HCEC 1CT (cell line): ENCODE results near the gene NRF1.

Source experiments
- DNase-seq: peaks from one replicate; pipeline ENCODE4 v3.0.0-alpha.2; 2017

Gene NRF1

DNA sequence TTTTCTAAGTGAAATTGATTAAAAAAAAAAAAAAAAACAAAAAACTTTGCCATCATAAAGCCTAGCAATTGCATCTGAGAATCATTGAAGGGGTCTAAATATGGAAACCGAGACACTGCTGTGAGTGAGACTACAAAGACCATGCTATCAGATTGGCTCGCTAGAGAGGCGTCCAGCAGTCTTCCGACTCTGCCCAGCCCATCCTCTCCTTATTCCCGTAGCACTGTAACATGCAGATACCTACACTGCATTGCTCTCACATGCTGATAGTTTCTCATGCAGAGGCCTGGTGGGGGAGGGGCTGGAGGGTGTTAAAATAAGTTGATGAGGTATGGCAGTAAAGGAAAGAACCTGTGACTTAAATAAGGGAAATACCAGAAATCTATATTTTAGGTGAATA lies 130.7 kb downstream of the NRF1 start:
- DNase-seq, result no peak

GRCh38 chr7:129746857-129747529 lies 135.5 kb downstream of the NRF1 start:
- DNase-seq, result no peak

- no peak for DNase-seq
Observed at GRCh38 chr7:129748356-129749109, 137.0 kb downstream of the NRF1 start.

DNA sequence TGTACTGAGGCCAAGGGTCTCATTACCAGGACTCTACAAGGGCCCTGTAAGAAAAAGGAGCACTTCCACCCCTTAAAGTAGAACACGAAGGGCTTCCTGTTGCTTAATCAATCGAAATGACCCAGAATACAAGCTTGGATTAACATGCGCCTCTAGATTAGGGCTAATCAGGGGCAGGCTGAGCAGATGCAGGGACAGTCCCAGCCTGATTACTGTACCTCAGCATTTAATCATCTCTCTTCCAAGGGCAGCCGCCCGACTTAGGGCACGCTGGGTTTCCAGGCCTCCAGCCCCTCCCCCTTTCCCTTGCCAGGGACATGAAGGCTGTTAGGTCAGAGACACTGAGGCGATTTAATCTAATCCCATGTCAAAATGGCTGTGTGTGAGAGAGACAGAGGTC lies 138.6 kb downstream of the NRF1 start:
- no peak for DNase-seq

- DNase-seq, result no peak
Observed at GRCh38 chr7:129750501-129750900, 139.0 kb downstream of the NRF1 start.

DNA sequence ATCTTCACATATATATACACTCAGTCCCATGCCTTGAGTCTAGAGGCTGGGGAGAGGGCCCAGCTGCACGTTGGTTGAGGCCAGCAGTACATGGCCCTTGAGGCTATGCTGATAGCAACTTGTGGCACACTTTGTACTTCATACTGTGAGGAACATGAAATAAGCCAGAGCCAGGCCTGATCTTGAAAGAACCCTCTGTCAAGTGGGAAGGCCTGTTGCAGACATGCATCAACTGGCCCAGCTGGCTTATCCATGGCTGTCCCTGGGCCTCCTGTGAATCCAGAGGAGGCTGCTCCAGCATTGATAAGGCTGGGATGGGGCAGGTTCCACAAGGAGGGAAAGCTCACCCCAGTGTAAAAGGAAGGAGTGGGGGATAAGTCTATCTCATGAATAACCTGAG lies 140.4 kb downstream of the NRF1 start:
- no peak for DNase-seq

- DNase-seq, result no peak
Observed at GRCh38 chr7:129752760-129753159, 141.2 kb downstream of the NRF1 start.

DNA sequence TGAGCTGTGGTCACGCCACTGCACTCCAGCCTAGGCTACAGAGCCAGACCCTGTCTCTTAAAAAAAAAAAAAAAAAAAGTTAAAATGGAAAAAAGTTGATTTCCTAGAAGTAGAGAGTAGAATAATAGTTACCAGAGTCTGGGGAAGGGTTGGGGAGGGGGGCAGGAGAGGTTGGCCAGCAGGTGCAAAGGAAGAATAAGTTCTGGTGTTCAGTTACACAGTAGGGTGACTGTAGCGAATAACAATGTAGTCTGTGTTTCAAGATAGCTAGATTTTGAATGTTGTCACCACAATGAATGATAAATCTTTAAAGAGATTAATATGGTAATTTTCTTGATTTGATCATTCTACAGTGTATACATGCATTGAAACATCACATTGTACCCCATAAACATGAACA lies 142.9 kb downstream of the NRF1 start:
- no peak for DNase-seq

DNA sequence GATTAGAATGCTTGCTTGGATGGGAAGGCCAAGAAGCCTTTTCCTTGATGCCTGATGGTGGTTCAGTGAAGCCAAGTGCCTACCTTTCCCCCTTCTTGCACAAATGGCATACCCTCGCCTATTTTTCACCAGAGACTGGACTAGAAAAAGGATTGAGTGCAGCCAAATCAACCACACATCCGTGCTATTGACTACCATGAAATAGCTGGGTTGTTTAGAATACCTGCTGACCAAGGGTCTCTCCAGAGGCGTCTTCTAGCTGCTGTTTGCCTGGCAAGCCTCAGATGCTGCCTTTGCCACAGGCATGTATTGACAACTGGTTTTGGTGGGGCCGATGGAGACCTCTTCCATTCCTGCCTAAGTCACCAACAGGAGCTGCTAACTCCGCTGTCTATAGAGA lies 146.5 kb downstream of the NRF1 start:
- DNase-seq, result no peak

- DNase-seq, result no peak
Observed at GRCh38 chr7:129762387-129762969, 151.0 kb downstream of the NRF1 start.

DNA sequence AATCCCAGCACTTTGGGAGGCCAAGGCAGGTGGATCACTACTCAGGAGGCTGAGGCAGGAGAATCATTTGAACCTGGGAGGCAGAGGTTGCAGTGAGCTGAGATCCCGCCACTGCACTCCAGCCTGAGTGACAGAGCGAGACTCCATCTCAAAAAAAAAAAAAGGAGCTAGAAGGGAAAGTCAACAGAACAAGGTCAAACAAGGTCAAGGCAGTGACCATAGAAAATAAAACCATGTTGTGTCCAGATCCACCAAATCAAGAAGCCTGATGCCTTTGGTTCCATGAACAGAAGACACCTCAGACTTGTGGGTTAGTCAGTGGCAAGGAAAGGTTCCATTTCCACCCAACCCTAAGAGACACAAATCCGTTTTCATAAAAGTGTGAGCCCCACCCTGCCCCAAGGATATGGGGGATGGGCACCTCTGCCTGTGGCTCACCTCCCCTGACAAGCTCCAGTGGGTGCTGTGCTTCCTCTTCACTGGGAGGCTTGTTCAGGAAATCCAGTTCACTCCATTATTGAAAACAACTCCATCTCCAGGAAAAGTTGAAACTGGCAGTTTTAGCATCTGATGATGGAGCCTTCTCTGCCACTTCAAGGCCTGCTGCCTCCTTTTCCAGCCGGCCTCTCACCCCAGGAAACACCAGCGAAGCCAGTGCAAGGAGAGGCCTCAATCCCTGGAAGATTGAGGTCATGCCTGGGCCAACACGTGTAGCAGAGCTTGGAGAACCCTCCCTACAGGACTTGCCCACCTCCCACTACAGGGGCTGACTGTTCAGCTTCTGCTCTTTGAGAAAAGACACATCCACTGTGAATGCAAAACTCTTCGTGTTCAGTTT lies 152.9 kb downstream of the NRF1 start:
- DNase-seq, result no peak

GRCh38 chr7:129765352-129765751 lies 153.8 kb downstream of the NRF1 start:
- no peak for DNase-seq

DNA sequence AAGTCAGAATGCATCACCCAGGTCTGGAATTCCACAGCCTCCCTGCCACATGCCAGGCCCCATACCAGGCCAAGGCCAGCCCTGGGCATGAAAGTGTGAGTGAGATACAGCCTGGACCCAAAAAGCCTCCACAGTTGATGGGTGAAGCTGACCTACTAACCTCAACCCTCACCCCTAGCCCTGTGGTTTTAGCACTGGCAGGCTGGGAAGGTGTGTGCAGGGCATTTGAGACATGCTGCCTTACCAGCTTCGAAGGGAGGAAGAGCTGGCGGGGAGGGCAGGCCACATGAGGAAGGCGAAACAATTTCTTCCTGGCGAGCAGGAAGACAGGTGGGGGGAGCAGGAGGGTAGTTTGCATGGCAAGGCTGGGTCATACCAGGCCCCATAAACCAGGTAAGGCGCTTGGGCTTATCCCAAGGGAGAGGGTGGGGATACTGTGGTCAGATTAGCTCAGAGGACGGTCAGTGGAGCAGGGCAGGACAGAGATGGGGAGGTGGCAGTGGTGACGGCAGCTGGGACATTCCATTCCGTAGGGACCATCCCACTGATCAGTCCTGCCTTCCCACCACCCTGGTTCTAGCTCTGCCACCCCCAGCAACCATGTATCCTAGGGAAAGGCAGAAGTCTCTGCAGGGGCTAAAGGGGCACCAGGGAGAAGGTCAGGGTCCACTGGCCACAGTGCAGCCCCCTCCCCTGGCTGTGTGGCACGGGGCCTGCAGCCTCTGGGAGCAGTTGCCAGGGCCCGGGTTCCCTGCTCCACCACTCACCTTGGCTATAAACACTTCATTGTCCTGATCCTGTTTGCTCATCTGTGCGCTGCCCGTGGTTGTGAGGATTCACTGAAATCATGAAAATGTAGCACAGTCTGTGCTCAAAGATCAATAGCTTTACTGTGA lies 155.8 kb downstream of the NRF1 start:
- DNase-seq, result no peak

DNA sequence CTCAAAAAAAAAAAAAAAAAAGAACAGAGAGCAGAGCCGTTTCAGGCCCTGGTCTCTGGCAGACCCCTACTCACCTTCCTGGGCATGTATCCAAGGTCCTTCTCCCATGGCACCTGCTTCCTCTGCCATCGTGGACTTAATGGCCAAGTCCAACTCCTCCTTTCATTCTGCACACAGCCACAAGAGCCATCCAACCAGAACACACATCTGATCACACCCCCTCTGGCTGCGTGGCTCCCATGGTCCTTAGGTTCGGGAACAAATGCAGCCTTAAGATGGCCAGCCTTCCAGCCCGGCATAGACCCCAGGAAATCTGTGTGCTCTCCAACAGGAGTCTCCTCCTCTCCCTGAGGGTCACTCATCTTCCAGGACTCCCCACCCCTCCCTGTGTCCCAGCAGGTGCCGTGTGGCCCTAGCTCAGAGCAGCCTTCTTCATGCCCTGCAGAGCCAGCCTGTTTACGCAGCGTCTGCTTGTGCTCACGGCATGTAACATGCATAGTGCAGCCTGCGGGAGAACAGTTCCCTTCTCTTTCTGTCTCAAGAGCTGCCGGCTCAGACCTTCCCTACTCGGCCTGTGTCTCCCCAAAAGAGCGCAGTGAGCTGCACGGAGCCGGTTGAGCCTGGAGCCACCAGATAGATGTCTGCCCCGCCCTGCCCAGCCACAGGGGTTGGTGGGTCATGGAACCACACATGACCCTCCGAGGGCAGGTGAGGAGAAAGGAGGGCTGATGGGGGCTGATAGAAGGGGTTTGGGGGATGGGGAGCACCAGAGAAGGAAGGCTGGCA lies 157.3 kb downstream of the NRF1 start:
- DNase-seq, result no peak

DNA sequence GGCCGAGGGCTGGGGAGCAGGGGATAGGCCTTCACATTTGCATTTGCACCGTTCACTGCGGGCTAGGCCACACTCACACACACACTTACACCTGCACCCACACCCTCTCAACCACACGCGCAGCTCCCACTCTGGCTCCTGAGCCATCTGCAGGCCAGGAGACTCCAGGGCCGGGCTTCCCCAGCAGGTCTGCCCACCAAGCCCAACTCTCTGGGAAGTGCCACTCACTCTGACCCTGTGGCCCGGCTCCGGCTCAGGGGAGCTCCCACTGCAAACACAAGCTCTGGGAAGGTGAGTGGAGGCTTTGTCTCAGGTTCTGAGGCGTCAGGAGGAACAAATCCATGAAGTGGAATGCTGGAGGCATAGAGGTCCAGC lies 157.9 kb downstream of the NRF1 start:
- no peak for DNase-seq

- DNase-seq, result no peak
Observed at GRCh38 chr7:129769866-129770808, 158.6 kb downstream of the NRF1 start.

DNA sequence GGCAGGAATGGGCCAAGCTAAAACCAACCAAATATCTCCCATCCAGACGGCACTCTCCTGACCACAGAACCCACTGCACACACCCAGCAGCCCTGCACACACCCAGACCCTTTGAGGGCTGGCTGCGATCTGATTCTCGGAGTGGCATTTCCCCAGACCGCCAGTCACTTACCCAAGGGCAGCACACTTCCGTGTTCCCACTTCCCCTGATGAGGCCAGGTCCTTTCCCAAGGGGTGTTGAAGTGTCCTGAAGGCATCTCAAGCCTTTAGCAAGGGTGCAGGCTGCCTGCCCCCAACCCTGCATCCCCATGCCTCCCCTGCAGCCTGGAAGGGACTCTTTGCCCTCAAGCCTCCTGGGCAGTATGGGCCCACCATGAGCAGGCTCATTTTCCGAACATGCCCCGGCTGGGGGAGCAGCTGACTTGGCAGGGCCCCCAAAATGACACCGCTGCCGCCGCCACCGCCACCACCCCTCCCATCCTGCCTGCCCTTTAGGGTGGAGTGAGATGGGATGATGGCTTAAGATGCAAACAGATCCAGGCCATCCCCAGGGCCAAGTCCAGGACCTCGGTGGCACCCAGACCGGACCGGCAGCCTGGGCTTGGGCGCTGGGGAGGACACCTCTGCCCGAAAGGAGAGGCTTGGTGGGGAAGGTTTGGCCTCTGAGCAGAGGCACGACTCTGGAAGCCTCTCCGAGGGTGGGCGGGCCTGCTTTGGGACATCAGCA lies 159.8 kb downstream of the NRF1 start:
- DNase-seq, result no peak

DNA sequence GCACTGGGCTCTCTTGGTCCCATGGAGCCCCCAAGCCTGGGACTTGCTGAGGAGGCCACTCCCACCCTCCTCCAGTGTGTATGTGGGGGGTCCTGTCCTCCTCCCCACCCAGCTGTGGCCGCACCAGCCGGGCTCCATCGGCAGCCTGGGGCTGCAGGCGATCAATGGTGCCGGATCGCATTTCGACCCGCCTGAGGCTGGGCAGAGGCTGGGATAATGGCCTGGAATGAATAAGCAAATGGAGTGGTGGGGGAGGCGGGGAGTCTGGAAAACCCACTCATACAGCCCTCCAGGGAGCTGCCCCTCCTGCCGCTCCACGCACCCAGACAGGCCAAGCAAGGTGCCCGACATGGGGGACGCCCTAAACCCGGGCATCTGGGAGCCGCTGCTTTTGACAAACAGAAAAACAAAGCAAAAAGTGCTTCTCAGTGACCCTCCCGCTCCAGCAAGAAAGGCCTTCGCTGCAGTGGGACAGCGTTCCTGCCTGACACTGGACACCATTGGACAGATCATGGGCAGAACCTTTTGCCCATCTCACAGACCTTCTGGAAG lies 160.5 kb downstream of the NRF1 start:
- no peak for DNase-seq

DNA sequence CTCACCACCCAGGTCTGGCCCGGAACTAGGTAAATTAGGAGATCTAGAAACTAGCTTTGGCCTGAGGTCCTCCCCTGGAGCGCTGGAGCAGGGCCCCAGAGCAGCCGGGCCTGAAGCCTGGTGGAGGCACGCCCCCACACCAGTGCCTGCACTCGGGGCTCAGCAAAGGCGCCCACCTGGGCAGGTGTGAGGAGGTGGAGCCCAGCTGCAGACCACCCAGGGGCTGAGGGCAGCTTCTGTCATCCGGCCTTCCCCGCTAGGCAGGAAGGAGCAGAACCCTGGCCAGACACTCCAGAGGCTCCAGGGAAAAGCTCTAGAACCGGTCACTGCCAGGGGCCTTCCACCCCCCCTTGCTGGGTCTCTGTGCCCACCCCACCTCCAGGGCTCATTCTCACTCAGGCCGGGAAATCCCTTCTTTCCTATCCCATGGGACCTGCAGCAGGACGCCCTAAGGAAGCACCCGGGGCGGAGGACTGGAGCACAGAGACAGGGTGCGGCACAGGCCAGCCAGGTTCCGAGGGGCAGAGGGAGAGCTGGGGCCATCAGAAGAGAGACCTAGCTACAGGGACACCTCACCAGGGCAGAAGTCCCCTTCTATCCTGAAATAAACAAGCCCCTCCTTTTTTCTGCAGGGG lies 161.2 kb downstream of the NRF1 start:
- DNase-seq, result no peak
